Uterus (tissue), 4 donors: Measurements from ENCODE around the gene ZFYVE21. TPM values are rescaled to one million over a fixed set of nuclear protein-coding genes. Genes with fewer than 3 reads are reported as not detected.

ENCODE experiments used
- DNase-seq, 2 donors: peaks; one replicate each; pipeline ENCODE4 v3.0.0-alpha.2; 2019 to 2020
- H3K27ac ChIP-seq, 2 donors: fragments of 200-600 bp; sonication (generic); 1 replicate in 1 of 2; 2 replicates in 1 of 2; pipeline ENCODE4 v1.5.1; 2016 to 2018
- H3K27me3 ChIP-seq, 2 donors: fragments of 200-600 bp; sonication (generic); one replicate each; pipeline ENCODE4 v1.5.1; 2018 to 2019; ENCODE audit warnings: control low read depth in 1 of 2
- H3K36me3 ChIP-seq, 2 donors: fragments of 200-600 bp; sonication (generic); one replicate each; pipeline ENCODE4 v1.5.1; 2019; ENCODE audit warnings: control low read depth in 1 of 2
- H3K4me1 ChIP-seq, 2 donors: fragments of 200-600 bp; sonication (generic); one replicate each; pipeline ENCODE4 v1.5.1; 2018 to 2019; ENCODE audit warnings: control low read depth in 1 of 2
- H3K4me3 ChIP-seq, 2 donors: fragments of 200-600 bp; sonication (generic); 1 replicate in 1 of 2; 2 replicates in 1 of 2; pipeline ENCODE4 v1.5.1; 2018 to 2019; ENCODE audit warnings: mild to moderate bottlenecking in 1 of 2
- H3K9me3 ChIP-seq, 2 donors: fragments of 200-600 bp; sonication (generic); one replicate each; pipeline ENCODE4 v1.5.1; 2019; ENCODE audit warnings: control low read depth in 1 of 2
- CTCF ChIP-seq, 4 experiments: fragments of 200-600 bp in 2 of 4; fragments of 450-650 bp in 2 of 4; sonication (generic) in 2 of 4; IDR thresholded peaks; one replicate each; pipeline ENCODE4 v1.5.1; 2016 to 2019; ENCODE audit warnings: antibody characterized with exemption in 4 of 4, mild to moderate bottlenecking in 2 of 4, moderate library complexity in 1 of 4
- POLR2A ChIP-seq, 2 donors: fragments of 450-650 bp; IDR thresholded peaks; one replicate each; pipeline ENCODE4 v1.6.1; 2016; ENCODE audit warnings: antibody characterized with exemption in 2 of 2, mild to moderate bottlenecking in 1 of 2, moderate library complexity in 1 of 2
- intact Hi-C: fragments of 100-400 bp; cut with DNase I; formaldehyde crosslinking; loops from one replicate; pipeline ENCODE4 v1.15.1; 2023; ENCODE audit warnings: low total_unique reads
- total RNA-seq, 4 donors: library from RNA; depleted of rRNA in 3 of 4; stranded (reverse); fragments of >200 nt in 3 of 4; gene quantifications; one replicate each; pipeline versions ENCODE4 v1.1.0 to v1.2.4, GENCODE V29; 2014 to 2023
- donor health status: DM: yes; HTN: yes; CAD: no.

The ZFYVE21 gene
- total RNA-seq, 4 donors from 2014 or later, result 73.2 to 276 (median 103) TPM

- TF ChIP-seq CTCF (IDR thresholded peaks at IDR 0.05), result no peak
- no peak for DNase-seq
- H3K27ac ChIP-seq, result no peak overlapping the region
- intact Hi-C loops, result no loop called here
- H3K9me3 ChIP-seq, result no peaks in the 10 kb centered on the region
- no peak overlapping the region for H3K4me3 ChIP-seq
- H3K27me3 ChIP-seq, result no peaks in the 10 kb centered on the region
- no peaks in the 10 kb centered on the region for H3K4me1 ChIP-seq
- no peaks in the 10 kb centered on the region for H3K36me3 ChIP-seq
Measured at GRCh38 chr14:103746701-103747100, 31.1 kb downstream of the ZFYVE21 start.

- intact Hi-C loops, result no loop called here
- no peaks in the 10 kb centered on the region for H3K4me1 ChIP-seq
- no peak for DNase-seq
- no peaks in the 10 kb centered on the region for H3K36me3 ChIP-seq
- H3K4me3 ChIP-seq, result no peak overlapping the region
- no peaks in the 10 kb centered on the region for H3K9me3 ChIP-seq
- no peaks in the 10 kb centered on the region for H3K27me3 ChIP-seq
- no peak overlapping the region for H3K27ac ChIP-seq
- TF ChIP-seq CTCF (IDR thresholded peaks at IDR 0.05) (no peak), POLR2A (IDR thresholded peaks at IDR 0.05) (no peak)
Measured at GRCh38 chr14:103748534-103748857, 32.9 kb downstream of the ZFYVE21 start.

- no peak for DNase-seq
- Histone ChIP-seq H3K4me3 (no peak overlapping the region), H3K4me1 (no peaks in the 10 kb centered on the region), H3K36me3 (no peaks in the 10 kb centered on the region), H3K9me3 (no peaks in the 10 kb centered on the region), H3K27me3 (no peaks in the 10 kb centered on the region), H3K27ac (no peak overlapping the region)
- TF ChIP-seq POLR2A (IDR thresholded peaks at IDR 0.05) (no peak), CTCF (IDR thresholded peaks at IDR 0.05) (no peak)
- intact Hi-C loops, result no loop called here
Measured at GRCh38 chr14:103749452-103749851, 33.8 kb downstream of the ZFYVE21 start.

GRCh38 chr14:103749860-103750259 is 34.2 kb downstream of the ZFYVE21 start:
- H3K4me1 ChIP-seq, result no peaks in the 10 kb centered on the region
- TF ChIP-seq CTCF (IDR thresholded peaks at IDR 0.05) (peak in 3 of 4 experiments; percentile 22 to 41 (median 29)), POLR2A (IDR thresholded peaks at IDR 0.05) (no peak)
- no peaks in the 10 kb centered on the region for H3K36me3 ChIP-seq
- no peak overlapping the region for H3K4me3 ChIP-seq
- no peaks in the 10 kb centered on the region for H3K9me3 ChIP-seq
- no peaks in the 10 kb centered on the region for H3K27me3 ChIP-seq
- intact Hi-C loops, result no loop called here
- H3K27ac ChIP-seq, result no peak overlapping the region
- DNase-seq, result no peak

- no peak overlapping the region for H3K4me3 ChIP-seq
- H3K27me3 ChIP-seq, result no peaks in the 10 kb centered on the region
- no peaks in the 10 kb centered on the region for H3K9me3 ChIP-seq
- TF ChIP-seq POLR2A (IDR thresholded peaks at IDR 0.05) (no peak), CTCF (IDR thresholded peaks at IDR 0.05) (no peak)
- H3K4me1 ChIP-seq, result no peaks in the 10 kb centered on the region
- H3K36me3 ChIP-seq, result no peaks in the 10 kb centered on the region
- no peak for DNase-seq
- H3K27ac ChIP-seq, result no peak overlapping the region
- intact Hi-C loops, result no loop called here
Measured at GRCh38 chr14:103753774-103754173, 38.2 kb downstream of the ZFYVE21 start.
